ENCODE measurements around the gene SLC25A22.

GRCh38 chr11:843086-843734, 45.1 kb upstream of the SLC25A22 start:
- TF ChIP-seq POLR2A (IDR thresholded peaks at IDR 0.05) = no peak
- TF ChIP-seq, protein P1, sequence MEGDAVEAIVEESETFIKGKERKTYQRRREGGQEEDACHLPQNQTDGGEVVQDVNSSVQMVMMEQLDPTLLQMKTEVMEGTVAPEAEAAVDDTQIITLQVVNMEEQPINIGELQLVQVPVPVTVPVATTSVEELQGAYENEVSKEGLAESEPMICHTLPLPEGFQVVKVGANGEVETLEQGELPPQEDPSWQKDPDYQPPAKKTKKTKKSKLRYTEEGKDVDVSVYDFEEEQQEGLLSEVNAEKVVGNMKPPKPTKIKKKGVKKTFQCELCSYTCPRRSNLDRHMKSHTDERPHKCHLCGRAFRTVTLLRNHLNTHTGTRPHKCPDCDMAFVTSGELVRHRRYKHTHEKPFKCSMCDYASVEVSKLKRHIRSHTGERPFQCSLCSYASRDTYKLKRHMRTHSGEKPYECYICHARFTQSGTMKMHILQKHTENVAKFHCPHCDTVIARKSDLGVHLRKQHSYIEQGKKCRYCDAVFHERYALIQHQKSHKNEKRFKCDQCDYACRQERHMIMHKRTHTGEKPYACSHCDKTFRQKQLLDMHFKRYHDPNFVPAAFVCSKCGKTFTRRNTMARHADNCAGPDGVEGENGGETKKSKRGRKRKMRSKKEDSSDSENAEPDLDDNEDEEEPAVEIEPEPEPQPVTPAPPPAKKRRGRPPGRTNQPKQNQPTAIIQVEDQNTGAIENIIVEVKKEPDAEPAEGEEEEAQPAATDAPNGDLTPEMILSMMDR (IDR thresholded peaks at IDR 0.05) = no peak

Measured in body of pancreas (tissue), 4 donors.